Erythroblast (primary cell): ENCODE results near the gene LRMDA.

ENCODE experiments used
- GATA1 ChIP-seq: IDR thresholded peaks from 2 replicates; pipeline ENCODE4 v1.6.1; 2011; ENCODE audit warnings: low read depth, mild to moderate bottlenecking, control low read depth, low read length, moderate library complexity
- POLR2A ChIP-seq: IDR thresholded peaks from 2 replicates; pipeline ENCODE4 v1.6.1; 2011; ENCODE audit warnings: mild to moderate bottlenecking, low read length

GRCh38 chr10:75407713-75408508 is 23.5 kb upstream of the LRMDA start:
- TF ChIP-seq POLR2A, result no peak
- no peak for TF ChIP-seq GATA1
